ENCODE measurements around the gene CADM4.
"Not testable (repeated sequence)": the region's sequence is repeated elsewhere in the genome, so short reads cannot be mapped to it uniquely, and the experiment has no call there.

CADM4 gene

DNA sequence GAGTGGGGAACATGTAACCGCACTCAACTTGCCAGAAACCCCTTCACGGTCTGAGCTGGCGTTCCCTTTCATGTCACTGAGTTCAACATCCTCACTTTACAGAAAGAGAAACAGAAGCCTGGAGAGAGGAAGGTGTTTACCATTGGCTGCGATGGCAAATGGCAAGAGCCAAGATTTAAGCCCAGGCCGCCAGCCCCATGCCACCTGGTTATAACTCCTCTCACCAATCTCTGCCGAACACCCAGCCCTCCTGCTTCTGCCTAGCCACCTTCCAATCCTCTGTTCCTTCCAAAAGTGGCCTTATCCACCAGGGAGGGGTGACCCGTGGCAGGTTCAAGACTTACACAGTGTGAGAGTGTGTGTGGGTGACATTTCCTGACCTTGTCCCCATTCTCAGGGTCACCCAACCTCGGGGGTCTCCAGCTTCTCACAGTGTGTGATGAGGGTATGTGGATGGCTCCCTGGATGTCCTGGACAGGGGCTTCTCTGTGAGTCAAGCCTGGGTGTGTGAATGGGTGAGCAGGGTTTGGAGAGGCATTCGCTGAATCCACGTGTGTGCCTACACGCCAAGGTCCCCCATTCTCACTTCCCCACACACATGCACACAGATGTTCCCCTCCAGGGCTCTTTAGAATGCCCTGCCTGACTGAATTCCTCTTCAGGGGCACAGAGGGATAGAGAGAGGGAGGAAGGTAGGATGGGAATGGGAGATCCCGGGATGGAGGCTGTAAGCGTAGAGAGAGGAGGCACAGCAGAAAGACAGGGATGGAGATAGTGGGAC, 1.2 kb downstream of the CADM4 start:
- H3K9ac ChIP-seq (ENCODE audit: low read length), result no peak overlapping the region
- H3K9me3 ChIP-seq (ENCODE audit: insufficient read depth, low read depth, low read length), result peaks cover 5% of the 10 kb centered on the region
- H3K4ac ChIP-seq (ENCODE audit: low read depth, low read length), result no peak overlapping the region
- WGBS (ENCODE audit: extremely low coverage, insufficient coverage, insufficient read length), result no CpG with 5 or more reads among the region's 13 CpGs
- H4K8ac ChIP-seq (ENCODE audit: low read depth, low read length), result no peak overlapping the region
- no peak for DNase-seq
- H3K79me2 ChIP-seq (ENCODE audit: control insufficient read depth, insufficient read depth, low read length, poor library complexity), result no peaks in the 10 kb centered on the region
- H3K27ac ChIP-seq (ENCODE audit: low read depth, low read length), result no peak overlapping the region
- no peak overlapping the region for H2AFZ ChIP-seq (ENCODE audit: insufficient read depth, low read length, poor library complexity)
- no peak overlapping the region for H3K4me3 ChIP-seq (ENCODE audit: low read depth, low read length)
- H3K4me2 ChIP-seq (ENCODE audit: low read length), result no peak overlapping the region
- H2AK5ac ChIP-seq (ENCODE audit: low read length), result no peak overlapping the region
- H3K18ac ChIP-seq (ENCODE audit: low read length), result no peak overlapping the region
- H3K4me1 ChIP-seq (ENCODE audit: control insufficient read depth in 1 of 2, insufficient read depth in 2 of 2, low read length in 2 of 2), result peaks cover 13 to 21% of the 10 kb centered on the region in 2 experiments
- H2BK5ac ChIP-seq (ENCODE audit: low read depth, low read length, poor library complexity), result no peak overlapping the region
- H4K12ac ChIP-seq (ENCODE audit: low read depth, low read length), result no peak overlapping the region
- H3K79me1 ChIP-seq (ENCODE audit: low read length), result peaks cover 6% of the 10 kb centered on the region
- no peak overlapping the region for H3K23ac ChIP-seq (ENCODE audit: low read length)
- H2BK120ac ChIP-seq (ENCODE audit: insufficient read depth, low read length, poor library complexity), result no peak overlapping the region
- no peaks in the 10 kb centered on the region for H3K36me3 ChIP-seq (ENCODE audit: control insufficient read depth in 1 of 2, insufficient read depth in 2 of 2, low read length in 2 of 2)
- no peak overlapping the region for H2BK12ac ChIP-seq (ENCODE audit: low read length)
- H4K91ac ChIP-seq (ENCODE audit: low read depth, low read length), result no peak overlapping the region
- no peak overlapping the region for H3K14ac ChIP-seq (ENCODE audit: low read length)
- H3K27me3 ChIP-seq (ENCODE audit: insufficient read depth, low read length), result peaks cover 21% of the 10 kb centered on the region

DNA sequence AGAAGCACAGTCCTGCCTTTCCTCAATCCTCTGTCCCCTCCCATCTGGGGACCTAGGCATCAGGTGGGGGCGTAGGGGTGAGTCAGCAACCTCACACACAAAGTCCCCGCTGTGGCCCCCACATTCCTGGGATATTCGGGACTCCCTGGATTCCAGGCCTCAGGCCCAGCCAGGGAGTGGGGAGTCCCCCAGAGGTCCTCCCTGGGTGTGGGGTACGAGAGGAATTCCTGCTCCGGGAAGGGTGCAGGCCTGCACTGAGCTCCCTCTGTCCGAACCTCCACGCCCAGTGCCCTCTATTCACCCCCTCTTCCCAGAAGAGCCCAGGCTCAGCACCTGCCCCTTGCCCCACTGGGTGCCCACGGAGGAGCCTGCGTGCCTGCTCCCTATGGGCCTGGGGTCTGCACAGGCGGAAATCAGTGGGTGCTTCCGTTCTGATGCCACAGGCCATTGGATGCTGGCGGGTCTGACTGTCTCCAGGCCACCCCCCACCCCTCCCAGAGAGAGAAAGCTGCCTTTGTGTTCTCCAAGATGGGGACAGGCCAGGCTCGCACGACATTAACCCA, 3.4 kb downstream of the CADM4 start:
- H3K27ac ChIP-seq (ENCODE audit: low read depth, low read length), result no peak overlapping the region
- H2BK12ac ChIP-seq (ENCODE audit: low read length), result no peak overlapping the region
- no peak overlapping the region for H4K8ac ChIP-seq (ENCODE audit: low read depth, low read length)
- no peak overlapping the region for H3K14ac ChIP-seq (ENCODE audit: low read length)
- H2AK5ac ChIP-seq (ENCODE audit: low read length), result no peak overlapping the region
- H4K12ac ChIP-seq (ENCODE audit: low read depth, low read length), result no peak overlapping the region
- no peak overlapping the region for H3K9ac ChIP-seq (ENCODE audit: low read length)
- H3K4me2 ChIP-seq (ENCODE audit: low read length), result no peak overlapping the region
- no peak overlapping the region for H2AFZ ChIP-seq (ENCODE audit: insufficient read depth, low read length, poor library complexity)
- H3K79me2 ChIP-seq (ENCODE audit: control insufficient read depth, insufficient read depth, low read length, poor library complexity), result no peaks in the 10 kb centered on the region
- H3K27me3 ChIP-seq (ENCODE audit: insufficient read depth, low read length), result peaks cover 18% of the 10 kb centered on the region
- no peak overlapping the region for H3K4ac ChIP-seq (ENCODE audit: low read depth, low read length)
- no CpG with 5 or more reads among the region's 14 CpGs for WGBS (ENCODE audit: extremely low coverage, insufficient coverage, insufficient read length)
- no peaks in the 10 kb centered on the region for H3K36me3 ChIP-seq (ENCODE audit: control insufficient read depth in 1 of 2, insufficient read depth in 2 of 2, low read length in 2 of 2)
- peaks cover 13 to 21% of the 10 kb centered on the region in 2 experiments for H3K4me1 ChIP-seq (ENCODE audit: control insufficient read depth in 1 of 2, insufficient read depth in 2 of 2, low read length in 2 of 2)
- H2BK120ac ChIP-seq (ENCODE audit: insufficient read depth, low read length, poor library complexity), result no peak overlapping the region
- peak overlapping the region; percentile 31 for H3K18ac ChIP-seq (ENCODE audit: low read length)
- H3K9me3 ChIP-seq (ENCODE audit: insufficient read depth, low read depth, low read length), result peaks cover 5% of the 10 kb centered on the region
- H3K79me1 ChIP-seq (ENCODE audit: low read length), result peaks cover 6% of the 10 kb centered on the region
- H4K91ac ChIP-seq (ENCODE audit: low read depth, low read length), result no peak overlapping the region
- no peak overlapping the region for H3K4me3 ChIP-seq (ENCODE audit: low read depth, low read length)
- no peak overlapping the region for H2BK5ac ChIP-seq (ENCODE audit: low read depth, low read length, poor library complexity)
- no peak for DNase-seq
- H3K23ac ChIP-seq (ENCODE audit: low read length), result no peak overlapping the region

DNA sequence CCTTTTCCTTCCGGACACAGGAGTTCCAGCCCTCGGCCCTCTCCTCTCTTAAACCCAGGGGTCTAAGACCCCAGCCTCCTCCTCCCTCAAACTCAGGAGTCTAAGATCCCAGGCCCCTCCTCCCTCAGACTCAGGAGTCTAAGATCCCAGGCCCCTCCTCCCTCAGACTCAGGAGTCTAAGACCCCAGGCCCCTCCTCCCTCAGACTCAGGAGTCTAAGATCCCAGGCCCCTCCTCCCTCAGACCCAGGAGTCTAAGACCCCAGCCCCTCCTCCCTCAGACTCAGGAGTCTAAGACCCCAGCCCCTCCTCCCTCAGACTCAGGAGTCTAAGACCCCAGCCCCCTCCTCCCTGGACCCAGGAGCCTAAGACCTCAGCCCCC, 4.1 kb downstream of the CADM4 start:
- H3K9me3 ChIP-seq (ENCODE audit: insufficient read depth, low read depth, low read length); H2BK120ac ChIP-seq (ENCODE audit: insufficient read depth, low read length, poor library complexity); H3K27ac ChIP-seq (ENCODE audit: low read depth, low read length); H4K91ac ChIP-seq (ENCODE audit: low read depth, low read length); H3K4ac ChIP-seq (ENCODE audit: low read depth, low read length); H3K23ac ChIP-seq (ENCODE audit: low read length); H3K36me3 ChIP-seq (ENCODE audit: control insufficient read depth in 1 of 2, insufficient read depth in 2 of 2, low read length in 2 of 2); H2AK5ac ChIP-seq (ENCODE audit: low read length); H3K79me2 ChIP-seq (ENCODE audit: control insufficient read depth, insufficient read depth, low read length, poor library complexity); H2BK5ac ChIP-seq (ENCODE audit: low read depth, low read length, poor library complexity); H3K9ac ChIP-seq (ENCODE audit: low read length); DNase-seq; H3K79me1 ChIP-seq (ENCODE audit: low read length); H4K12ac ChIP-seq (ENCODE audit: low read depth, low read length); H2AFZ ChIP-seq (ENCODE audit: insufficient read depth, low read length, poor library complexity); H2BK12ac ChIP-seq (ENCODE audit: low read length); H3K14ac ChIP-seq (ENCODE audit: low read length); H3K4me3 ChIP-seq (ENCODE audit: low read depth, low read length); H3K18ac ChIP-seq (ENCODE audit: low read length): not testable (repeated sequence)
- Histone ChIP-seq H3K27me3 (ENCODE audit: insufficient read depth, low read length) (peaks cover 18% of the 10 kb centered on the region), H3K4me1 (ENCODE audit: control insufficient read depth in 1 of 2, insufficient read depth in 2 of 2, low read length in 2 of 2) (peaks cover 13 to 21% of the 10 kb centered on the region in 2 experiments), H3K4me2 (ENCODE audit: low read length) (peak overlapping the region; percentile 55), H4K8ac (ENCODE audit: low read depth, low read length) (peak overlapping the region; percentile 86)
- WGBS (ENCODE audit: extremely low coverage, insufficient coverage, insufficient read length), result no CpG with 5 or more reads among the region's 2 CpGs

DNA sequence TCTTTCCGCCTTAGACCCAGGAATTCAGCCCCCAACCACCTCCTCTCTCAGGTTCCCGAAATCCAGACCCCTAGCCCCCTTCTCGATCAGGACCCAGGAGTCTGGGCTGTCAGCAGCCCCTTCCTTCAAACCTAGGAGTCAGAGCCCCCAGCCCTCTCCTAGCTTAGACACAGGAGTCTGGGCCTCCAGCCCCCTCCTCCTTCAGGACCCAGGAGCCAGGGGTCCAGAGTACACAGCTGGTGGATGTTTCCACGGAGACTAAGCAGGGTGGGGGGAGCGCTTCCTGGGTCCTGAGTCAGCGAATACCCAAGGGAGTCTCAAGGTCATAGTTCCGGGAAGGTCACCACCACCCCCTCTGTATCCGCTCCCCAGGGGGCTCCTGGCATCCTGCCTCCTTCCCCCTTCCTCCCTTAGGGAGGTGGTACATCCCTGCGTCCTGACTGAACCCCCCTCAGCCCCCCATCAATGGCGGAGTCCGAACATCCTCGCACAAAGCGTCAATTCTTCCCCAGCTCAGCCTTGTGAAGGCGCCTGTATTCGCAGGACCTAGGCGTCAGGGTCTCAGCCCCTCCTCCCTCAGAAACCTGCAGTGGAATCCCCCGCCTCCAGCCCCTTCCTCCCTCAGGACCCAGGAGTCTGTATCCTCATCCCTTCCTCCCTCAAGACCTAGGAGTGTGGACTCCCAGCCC, 4.6 kb downstream of the CADM4 start:
- H4K8ac ChIP-seq (ENCODE audit: low read depth, low read length), result peak overlapping the region; percentile 86
- H2BK120ac ChIP-seq (ENCODE audit: insufficient read depth, low read length, poor library complexity), result no peak overlapping the region
- no peak overlapping the region for H2BK12ac ChIP-seq (ENCODE audit: low read length)
- H3K18ac ChIP-seq (ENCODE audit: low read length), result no peak overlapping the region
- H4K12ac ChIP-seq (ENCODE audit: low read depth, low read length), result peak overlapping the region; percentile 57
- H3K9me3 ChIP-seq (ENCODE audit: insufficient read depth, low read depth, low read length), result peaks cover 2% of the 10 kb centered on the region
- no peak overlapping the region for H3K9ac ChIP-seq (ENCODE audit: low read length)
- DNase-seq, result no peak
- no CpG with 5 or more reads among the region's 17 CpGs for WGBS (ENCODE audit: extremely low coverage, insufficient coverage, insufficient read length)
- H3K36me3 ChIP-seq (ENCODE audit: control insufficient read depth in 1 of 2, insufficient read depth in 2 of 2, low read length in 2 of 2), result no peaks in the 10 kb centered on the region
- no peak overlapping the region for H4K91ac ChIP-seq (ENCODE audit: low read depth, low read length)
- H3K79me1 ChIP-seq (ENCODE audit: low read length), result peaks cover 6% of the 10 kb centered on the region
- peak overlapping the region; percentile 55 for H3K4me2 ChIP-seq (ENCODE audit: low read length)
- H3K27ac ChIP-seq (ENCODE audit: low read depth, low read length), result no peak overlapping the region
- H3K27me3 ChIP-seq (ENCODE audit: insufficient read depth, low read length), result peaks cover 15% of the 10 kb centered on the region
- H2BK5ac ChIP-seq (ENCODE audit: low read depth, low read length, poor library complexity), result no peak overlapping the region
- H3K79me2 ChIP-seq (ENCODE audit: control insufficient read depth, insufficient read depth, low read length, poor library complexity), result no peaks in the 10 kb centered on the region
- no peak overlapping the region for H3K4me3 ChIP-seq (ENCODE audit: low read depth, low read length)
- no peak overlapping the region for H2AK5ac ChIP-seq (ENCODE audit: low read length)
- peak overlapping the region; percentile 24 for H3K14ac ChIP-seq (ENCODE audit: low read length)
- H3K4ac ChIP-seq (ENCODE audit: low read depth, low read length), result no peak overlapping the region
- H2AFZ ChIP-seq (ENCODE audit: insufficient read depth, low read length, poor library complexity), result peak overlapping the region; percentile 5
- peaks cover 13 to 18% of the 10 kb centered on the region in 2 experiments for H3K4me1 ChIP-seq (ENCODE audit: control insufficient read depth in 1 of 2, insufficient read depth in 2 of 2, low read length in 2 of 2)
- H3K23ac ChIP-seq (ENCODE audit: low read length), result no peak overlapping the region

Measured in trophoblast cell (in vitro differentiated cells and primary cell).